ENCODE measurements around the gene TRIP6.

GRCh38 chr7:100867040-100867775 is at the start of gene TRIP6:
- TF ChIP-seq CTCF (IDR thresholded peaks at IDR 0.05) (no peak), POLR2A (IDR thresholded peaks at IDR 0.05) (peak; percentile 20 to 67 (median 55))
